ENCODE measurements around the gene IL31RA.

DNA sequence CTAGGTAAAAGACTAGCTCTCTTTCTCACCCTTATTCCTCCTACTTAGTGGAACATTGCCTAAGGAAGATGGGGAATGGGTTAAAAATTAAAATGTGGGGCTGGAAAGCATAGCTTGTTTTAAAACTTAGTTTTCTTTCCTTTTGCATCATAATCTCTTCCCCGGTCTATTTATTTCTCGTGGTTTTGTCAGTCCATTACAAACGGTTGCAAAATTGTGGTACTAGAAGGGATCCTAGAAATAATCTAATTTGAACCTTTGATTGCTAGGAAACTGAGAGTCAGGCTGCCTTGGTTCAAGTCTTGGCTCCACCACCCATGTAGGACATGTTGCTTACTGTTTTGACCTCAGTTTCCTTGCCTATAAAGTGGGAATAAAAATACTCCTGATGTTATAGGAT, 1.3 kb downstream of the IL31RA start:
- TF ChIP-seq, protein P1, sequence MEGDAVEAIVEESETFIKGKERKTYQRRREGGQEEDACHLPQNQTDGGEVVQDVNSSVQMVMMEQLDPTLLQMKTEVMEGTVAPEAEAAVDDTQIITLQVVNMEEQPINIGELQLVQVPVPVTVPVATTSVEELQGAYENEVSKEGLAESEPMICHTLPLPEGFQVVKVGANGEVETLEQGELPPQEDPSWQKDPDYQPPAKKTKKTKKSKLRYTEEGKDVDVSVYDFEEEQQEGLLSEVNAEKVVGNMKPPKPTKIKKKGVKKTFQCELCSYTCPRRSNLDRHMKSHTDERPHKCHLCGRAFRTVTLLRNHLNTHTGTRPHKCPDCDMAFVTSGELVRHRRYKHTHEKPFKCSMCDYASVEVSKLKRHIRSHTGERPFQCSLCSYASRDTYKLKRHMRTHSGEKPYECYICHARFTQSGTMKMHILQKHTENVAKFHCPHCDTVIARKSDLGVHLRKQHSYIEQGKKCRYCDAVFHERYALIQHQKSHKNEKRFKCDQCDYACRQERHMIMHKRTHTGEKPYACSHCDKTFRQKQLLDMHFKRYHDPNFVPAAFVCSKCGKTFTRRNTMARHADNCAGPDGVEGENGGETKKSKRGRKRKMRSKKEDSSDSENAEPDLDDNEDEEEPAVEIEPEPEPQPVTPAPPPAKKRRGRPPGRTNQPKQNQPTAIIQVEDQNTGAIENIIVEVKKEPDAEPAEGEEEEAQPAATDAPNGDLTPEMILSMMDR (IDR thresholded peaks at IDR 0.05): no peak
- TF ChIP-seq, protein P2, sequence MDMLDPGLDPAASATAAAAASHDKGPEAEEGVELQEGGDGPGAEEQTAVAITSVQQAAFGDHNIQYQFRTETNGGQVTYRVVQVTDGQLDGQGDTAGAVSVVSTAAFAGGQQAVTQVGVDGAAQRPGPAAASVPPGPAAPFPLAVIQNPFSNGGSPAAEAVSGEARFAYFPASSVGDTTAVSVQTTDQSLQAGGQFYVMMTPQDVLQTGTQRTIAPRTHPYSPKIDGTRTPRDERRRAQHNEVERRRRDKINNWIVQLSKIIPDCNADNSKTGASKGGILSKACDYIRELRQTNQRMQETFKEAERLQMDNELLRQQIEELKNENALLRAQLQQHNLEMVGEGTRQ (CRISPR knock-in tag; IDR thresholded peaks at IDR 0.05): no peak

Measured in WTC11 (cell line).